NCI-H510A treated with DMSO at 0.1 percent for 48 hours (cell line): ENCODE data around the gene NLRP6.
"Not testable (repeated sequence)": the region's sequence is repeated elsewhere in the genome, so short reads cannot be mapped to it uniquely, and the experiment has no call there.

ENCODE experiments used
- DNase-seq: peaks from one replicate; lab custom pipeline; 2025; lab: John Stamatoyannopoulos, UW

NLRP6 gene

GRCh38 chr11:282171-282570 lies 4.0 kb downstream of the NLRP6 start:
- no peak for DNase-seq

GRCh38 chr11:282630-283360 lies 4.6 kb downstream of the NLRP6 start:
- no peak for DNase-seq

- no peak for DNase-seq
Measured at GRCh38 chr11:283405-284104, 5.3 kb downstream of the NLRP6 start.

GRCh38 chr11:284105-285020 lies 6.2 kb downstream of the NLRP6 start:
- DNase-seq = no peak

- DNase-seq = no peak
Measured at GRCh38 chr11:285021-285893, 7.0 kb downstream of the NLRP6 start.

- no peak for DNase-seq
Measured at GRCh38 chr11:285894-286220, 7.7 kb downstream of the NLRP6 start.

- not testable (repeated sequence) for DNase-seq
Measured at GRCh38 chr11:286977-287820, 9.0 kb downstream of the NLRP6 start.

GRCh38 chr11:287821-288477 lies 9.7 kb downstream of the NLRP6 start:
- no peak for DNase-seq

- no peak for DNase-seq
Measured at GRCh38 chr11:288478-289397, 10.5 kb downstream of the NLRP6 start, which contains the start of gene PGGHG. TSS of gene PGGHG (plus strand) at chr11:289126. CDS start at chr11:289817, 691 bp downstream.

GRCh38 chr11:289398-289711 lies 11.1 kb downstream of the NLRP6 start:
- DNase-seq = no peak

- no peak for DNase-seq
Measured at GRCh38 chr11:289712-290620, 11.8 kb downstream of the NLRP6 start.

GRCh38 chr11:290621-291231 lies 12.5 kb downstream of the NLRP6 start:
- no peak for DNase-seq

GRCh38 chr11:291281-292210 lies 13.3 kb downstream of the NLRP6 start:
- no peak for DNase-seq

GRCh38 chr11:292211-293121 lies 14.3 kb downstream of the NLRP6 start:
- no peak for DNase-seq

- DNase-seq = no peak
Measured at GRCh38 chr11:293271-293851, 15.2 kb downstream of the NLRP6 start.
